ENCODE results near the gene COG5. TPM values are rescaled to one million over a fixed set of nuclear protein-coding genes. Genes with fewer than 3 reads are reported as not detected.

The COG5 gene
- total and polyA plus RNA-seq, 4 donors = 4.1 to 27.1 (median 8.4) TPM

GRCh38 chr7:107502797-107503196 is 60.9 kb downstream of the COG5 start (continued):
- TF ChIP-seq ZBTB33 (IDR thresholded peaks at IDR 0.05) (no peak), TAF1 (conservative IDR thresholded peaks at IDR 0.05) (no peak), EGR1 (IDR thresholded peaks at IDR 0.05; ENCODE audit: low read depth in 2 of 2) (no peak), GABPA (IDR thresholded peaks at IDR 0.05 in 1 of 2, conservative IDR thresholded peaks at IDR 0.05 in 1 of 2) (no peak)

- Histone ChIP-seq H3K4me1 (ENCODE audit: control insufficient read depth in 4 of 4, insufficient read depth in 4 of 4, low read length in 3 of 4) (peaks cover 0 to 3% (median 3%) of the 10 kb centered on the region in 4 donors), H3K27me3 (ENCODE audit: control insufficient read depth in 4 of 4, insufficient read depth in 4 of 4, low read length in 3 of 4) (no peaks in the 10 kb centered on the region), H3K27ac (ENCODE audit: low read depth in 1 of 2, low read length in 2 of 2) (no peak overlapping the region), H3K4me3 (ENCODE audit: low read depth in 1 of 3, low read length in 3 of 3) (no peak overlapping the region), H3K36me3 (ENCODE audit: control insufficient read depth in 4 of 4, insufficient read depth in 3 of 4, low read depth in 1 of 4, low read length in 3 of 4) (no peaks in the 10 kb centered on the region), H3K9ac (ENCODE audit: low read depth in 1 of 2, low read length in 2 of 2) (no peak overlapping the region), H3K9me3 (ENCODE audit: control insufficient read depth in 4 of 4, low read length in 3 of 4) (no peaks in the 10 kb centered on the region)
- DNase-seq (ENCODE audit: low spot score) = no peak
- 96% methylated on average over 3 of the region's 3 CpGs for WGBS
- TF ChIP-seq EGR1 (IDR thresholded peaks at IDR 0.05; ENCODE audit: low read depth in 2 of 2) (no peak), MAX (IDR thresholded peaks at IDR 0.05) (no peak), ZBTB33 (IDR thresholded peaks at IDR 0.05) (no peak), HNF4G (IDR thresholded peaks at IDR 0.05) (no peak), HNF4A (conservative IDR thresholded peaks at IDR 0.05) (no peak), REST (IDR thresholded peaks at IDR 0.05) (no peak), NR2F2 (IDR thresholded peaks at IDR 0.05) (no peak)
Observed at GRCh38 chr7:107502154-107502553, 61.6 kb downstream of the COG5 start.

- WGBS = 93% methylated on average over 1 of the region's 1 CpG
- H3K27ac ChIP-seq (ENCODE audit: low read depth in 1 of 2, low read length in 2 of 2) = no peak overlapping the region
- H3K4me3 ChIP-seq (ENCODE audit: low read depth in 1 of 3, low read length in 3 of 3) = no peak overlapping the region
- no peaks in the 10 kb centered on the region for H3K36me3 ChIP-seq (ENCODE audit: control insufficient read depth in 4 of 4, insufficient read depth in 3 of 4, low read depth in 1 of 4, low read length in 3 of 4)
- no peaks in the 10 kb centered on the region for H3K9me3 ChIP-seq (ENCODE audit: control insufficient read depth in 4 of 4, low read length in 3 of 4)
- H3K27me3 ChIP-seq (ENCODE audit: control insufficient read depth in 4 of 4, insufficient read depth in 4 of 4, low read length in 3 of 4) = no peaks in the 10 kb centered on the region
- peaks cover 0 to 3% (median 1%) of the 10 kb centered on the region in 4 donors for H3K4me1 ChIP-seq (ENCODE audit: control insufficient read depth in 4 of 4, insufficient read depth in 4 of 4, low read length in 3 of 4)
- H3K9ac ChIP-seq (ENCODE audit: low read depth in 1 of 2, low read length in 2 of 2) = no peak overlapping the region
- no peak for TF ChIP-seq TAF1 (conservative IDR thresholded peaks at IDR 0.05)
- peak; percentile 48 to 69 for TF ChIP-seq RAD21 (IDR thresholded peaks at IDR 0.05)
- no peak for TF ChIP-seq ATF3 (IDR thresholded peaks at IDR 0.05)
- no peak for TF ChIP-seq SP1 (IDR thresholded peaks at IDR 0.05)
- TF ChIP-seq NR2F2 (IDR thresholded peaks at IDR 0.05) = no peak
- no peak for TF ChIP-seq FOXA2 (IDR thresholded peaks at IDR 0.05)
- no peak for TF ChIP-seq EGR1 (IDR thresholded peaks at IDR 0.05; ENCODE audit: low read depth in 2 of 2)
- DNase-seq (ENCODE audit: low spot score) = no peak
Observed at GRCh38 chr7:107501593-107501992, 62.1 kb downstream of the COG5 start.
